B cell (primary cell): ENCODE results near the gene NCK2.

ENCODE experiments used
- CTCF ChIP-seq: fragments of 200-600 bp; IDR thresholded peaks from one replicate; pipeline ENCODE4 v1.8.0; 2022; ENCODE audit warnings: antibody characterized with exemption, mild to moderate bottlenecking
- EZH2 ChIP-seq: IDR thresholded peaks from 2 replicates; pipeline ENCODE4 v1.6.1; 2012; ENCODE audit warnings: borderline replicate concordance, low read depth, mild to moderate bottlenecking, moderate library complexity, low read length; ENCODE audit not compliant: insufficient read depth, poor library complexity, severe bottlenecking

GRCh38 chr2:105874466-105874865 lies 129.8 kb downstream of the NCK2 start:
- TF ChIP-seq EZH2 (no peak), CTCF (no peak)
